ENCODE measurements around the gene ALG8. TPM values are rescaled to one million over a fixed set of nuclear protein-coding genes. Genes with fewer than 3 reads are reported as not detected.

The ALG8 gene
- total RNA-seq, 1 donor from 2014 or later, result 117 TPM

- H3K4me1 ChIP-seq, result peaks cover 12% of the 10 kb centered on the region
- H3K27ac ChIP-seq, result no peak overlapping the region
- Mint-ChIP-seq H3K4me3 (peak overlapping the region; percentile 94), H3K4me1 (peaks cover 41% of the 10 kb centered on the region), H3K27me3 (ENCODE audit: insufficient read depth, low read depth) (peaks cover 6% of the 10 kb centered on the region), H3K36me3 (peaks cover 1% of the 10 kb centered on the region), H3K27ac (no peak overlapping the region), H3K9me3 (no peaks in the 10 kb centered on the region)
- no peak for TF ChIP-seq EZH2phosphoT487 (IDR thresholded peaks at IDR 0.05)
- no peak for TF ChIP-seq EZH2 (IDR thresholded peaks at IDR 0.05)
- no peak for TF ChIP-seq CTCF (IDR thresholded peaks at IDR 0.05)
- peak overlapping the region; percentile 41 for H2AFZ ChIP-seq (replicated peaks)
- no peaks in the 10 kb centered on the region for H3K36me3 ChIP-seq
- no peaks in the 10 kb centered on the region for H3K9me3 ChIP-seq (ENCODE audit: low read depth)
- H3K9ac ChIP-seq, result no peak overlapping the region
- H3K27me3 ChIP-seq, result peaks cover 11% of the 10 kb centered on the region
- H3K4me3 ChIP-seq, result peak overlapping the region; percentile 82
- no peaks in the 10 kb centered on the region for H4K20me1 ChIP-seq (ENCODE audit: low read depth)
- peak overlapping the region; percentile 81 for H3K4me2 ChIP-seq
- H3F3A ChIP-seq (ENCODE audit: low read depth), result no peaks in the 10 kb centered on the region
- DNase-seq (ENCODE audit: low spot score), result no peak
- H3K79me2 ChIP-seq (ENCODE audit: low read depth), result no peaks in the 10 kb centered on the region
Observed at GRCh38 chr11:78187366-78188285, 48.2 kb upstream of the ALG8 start.

GRCh38 chr11:78181185-78181584 lies 41.8 kb upstream of the ALG8 start:
- peaks cover 2% of the 10 kb centered on the region for H3K36me3 Mint-ChIP-seq
- Histone ChIP-seq H4K20me1 (ENCODE audit: low read depth) (no peaks in the 10 kb centered on the region), H3K4me3 (no peak overlapping the region), H3K4me1 (peaks cover 6% of the 10 kb centered on the region), H3K36me3 (no peaks in the 10 kb centered on the region), H3K79me2 (ENCODE audit: low read depth) (no peaks in the 10 kb centered on the region), H3K27ac (no peak overlapping the region), H2AFZ (replicated peaks) (no peak overlapping the region), H3K4me2 (no peak overlapping the region), H3F3A (ENCODE audit: low read depth) (no peaks in the 10 kb centered on the region), H3K9me3 (ENCODE audit: low read depth) (no peaks in the 10 kb centered on the region), H3K27me3 (no peaks in the 10 kb centered on the region), H3K9ac (no peak overlapping the region)
- H3K4me3 Mint-ChIP-seq, result no peak overlapping the region
- H3K27ac Mint-ChIP-seq, result no peak overlapping the region
- DNase-seq (ENCODE audit: low spot score), result no peak
- H3K9me3 Mint-ChIP-seq, result no peaks in the 10 kb centered on the region
- no peaks in the 10 kb centered on the region for H3K4me1 Mint-ChIP-seq
- peaks cover 4% of the 10 kb centered on the region for H3K27me3 Mint-ChIP-seq (ENCODE audit: insufficient read depth, low read depth)
- TF ChIP-seq EZH2phosphoT487 (IDR thresholded peaks at IDR 0.05) (no peak), CTCF (IDR thresholded peaks at IDR 0.05) (no peak)

- H3K4me1 ChIP-seq, result peaks cover 6% of the 10 kb centered on the region
- TF ChIP-seq EZH2 (IDR thresholded peaks at IDR 0.05) (no peak), EZH2phosphoT487 (IDR thresholded peaks at IDR 0.05) (no peak), CTCF (IDR thresholded peaks at IDR 0.05) (no peak)
- no peaks in the 10 kb centered on the region for H3K27me3 ChIP-seq
- peaks cover 2% of the 10 kb centered on the region for H3K36me3 Mint-ChIP-seq
- H3K9me3 ChIP-seq (ENCODE audit: low read depth), result no peaks in the 10 kb centered on the region
- no peaks in the 10 kb centered on the region for H3K79me2 ChIP-seq (ENCODE audit: low read depth)
- H3K9me3 Mint-ChIP-seq, result no peaks in the 10 kb centered on the region
- H3K36me3 ChIP-seq, result no peaks in the 10 kb centered on the region
- DNase-seq (ENCODE audit: low spot score), result no peak
- no peak overlapping the region for H3K4me3 ChIP-seq
- H3K4me1 Mint-ChIP-seq, result no peaks in the 10 kb centered on the region
- H4K20me1 ChIP-seq (ENCODE audit: low read depth), result no peaks in the 10 kb centered on the region
- H2AFZ ChIP-seq (replicated peaks), result no peak overlapping the region
- H3K4me3 Mint-ChIP-seq, result no peak overlapping the region
- no peaks in the 10 kb centered on the region for H3F3A ChIP-seq (ENCODE audit: low read depth)
- H3K4me2 ChIP-seq, result no peak overlapping the region
- H3K27ac Mint-ChIP-seq, result no peak overlapping the region
- H3K27me3 Mint-ChIP-seq (ENCODE audit: insufficient read depth, low read depth), result peaks cover 4% of the 10 kb centered on the region
- no peak overlapping the region for H3K27ac ChIP-seq
- H3K9ac ChIP-seq, result no peak overlapping the region
Observed at GRCh38 chr11:78180751-78181150, 41.3 kb upstream of the ALG8 start.
